ENCODE measurements around the gene CTXND1.

The CTXND1 gene

DNA sequence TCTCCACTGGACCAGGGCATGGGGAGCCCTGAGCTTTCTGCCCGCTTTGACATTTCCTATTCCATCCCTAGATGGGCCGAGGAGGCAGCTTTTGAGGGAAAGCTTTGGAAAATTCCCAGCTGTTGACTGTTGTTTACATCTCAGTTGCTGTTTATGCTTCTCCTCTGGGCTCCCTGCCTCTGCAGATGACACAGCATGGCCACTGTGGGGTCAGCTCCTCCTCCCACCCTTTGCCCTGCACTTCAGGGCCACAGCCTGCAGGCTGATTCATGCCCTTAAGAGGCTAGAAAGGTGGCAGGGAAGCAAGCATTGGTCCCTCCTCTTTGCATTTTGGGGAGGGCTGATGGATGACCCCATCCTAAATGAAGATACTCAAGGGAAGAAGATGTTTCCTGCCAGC, 8.5 kb upstream of the CTXND1 start:
- TF ChIP-seq, protein P1, sequence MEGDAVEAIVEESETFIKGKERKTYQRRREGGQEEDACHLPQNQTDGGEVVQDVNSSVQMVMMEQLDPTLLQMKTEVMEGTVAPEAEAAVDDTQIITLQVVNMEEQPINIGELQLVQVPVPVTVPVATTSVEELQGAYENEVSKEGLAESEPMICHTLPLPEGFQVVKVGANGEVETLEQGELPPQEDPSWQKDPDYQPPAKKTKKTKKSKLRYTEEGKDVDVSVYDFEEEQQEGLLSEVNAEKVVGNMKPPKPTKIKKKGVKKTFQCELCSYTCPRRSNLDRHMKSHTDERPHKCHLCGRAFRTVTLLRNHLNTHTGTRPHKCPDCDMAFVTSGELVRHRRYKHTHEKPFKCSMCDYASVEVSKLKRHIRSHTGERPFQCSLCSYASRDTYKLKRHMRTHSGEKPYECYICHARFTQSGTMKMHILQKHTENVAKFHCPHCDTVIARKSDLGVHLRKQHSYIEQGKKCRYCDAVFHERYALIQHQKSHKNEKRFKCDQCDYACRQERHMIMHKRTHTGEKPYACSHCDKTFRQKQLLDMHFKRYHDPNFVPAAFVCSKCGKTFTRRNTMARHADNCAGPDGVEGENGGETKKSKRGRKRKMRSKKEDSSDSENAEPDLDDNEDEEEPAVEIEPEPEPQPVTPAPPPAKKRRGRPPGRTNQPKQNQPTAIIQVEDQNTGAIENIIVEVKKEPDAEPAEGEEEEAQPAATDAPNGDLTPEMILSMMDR (IDR thresholded peaks at IDR 0.05; ENCODE audit: low read depth, low read length) = no peak

GRCh38 chr15:80259942-80260510, 8.0 kb upstream of the CTXND1 start:
- DNase-seq (ENCODE audit: extremely low read depth, low read depth) = no peak
- TF ChIP-seq, protein P1 (IDR thresholded peaks at IDR 0.05; ENCODE audit: low read depth, low read length) = no peak

More for the DNA sequence above, 8.5 kb upstream of the CTXND1 start:
- no peak for DNase-seq (ENCODE audit: extremely low read depth, low read depth)

DNA sequence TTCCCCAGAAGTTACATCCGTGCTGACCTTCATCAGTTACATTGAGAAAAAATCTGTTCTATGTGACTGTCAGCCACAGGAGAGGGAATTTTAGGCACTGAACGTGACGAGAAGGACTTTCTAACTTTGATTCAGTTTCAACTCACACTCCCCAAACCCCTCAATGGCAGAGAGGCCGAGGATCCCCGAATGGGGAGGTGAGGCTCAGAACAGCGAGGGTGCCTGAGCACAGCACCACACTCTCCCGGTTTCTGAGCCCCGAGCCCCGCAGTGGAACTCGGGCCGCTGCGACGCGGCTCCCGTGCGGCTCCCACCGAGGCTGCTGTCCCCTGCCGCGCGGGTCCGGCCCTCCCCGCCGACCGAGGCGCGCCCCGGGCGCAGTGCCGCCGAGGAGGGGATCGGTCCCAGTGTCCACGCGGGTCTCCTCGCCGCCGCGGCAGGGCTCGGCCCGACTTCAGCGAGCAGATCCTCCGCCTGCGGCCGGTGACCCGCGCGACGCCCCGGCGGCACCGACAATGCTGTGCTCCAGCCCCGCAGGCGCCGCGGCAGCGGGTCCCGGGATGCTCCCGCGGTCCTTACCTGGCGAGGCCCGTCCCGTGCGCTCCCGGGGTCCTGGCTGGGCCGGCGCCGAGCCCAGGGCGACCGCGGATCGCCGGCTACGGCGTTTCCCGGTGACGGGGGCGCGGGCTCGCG, 439 bp downstream of the CTXND1 start:
- TF ChIP-seq, protein P1 (IDR thresholded peaks at IDR 0.05; ENCODE audit: low read depth, low read length) = no peak
- DNase-seq (ENCODE audit: extremely low read depth, low read depth) = no peak

DNA sequence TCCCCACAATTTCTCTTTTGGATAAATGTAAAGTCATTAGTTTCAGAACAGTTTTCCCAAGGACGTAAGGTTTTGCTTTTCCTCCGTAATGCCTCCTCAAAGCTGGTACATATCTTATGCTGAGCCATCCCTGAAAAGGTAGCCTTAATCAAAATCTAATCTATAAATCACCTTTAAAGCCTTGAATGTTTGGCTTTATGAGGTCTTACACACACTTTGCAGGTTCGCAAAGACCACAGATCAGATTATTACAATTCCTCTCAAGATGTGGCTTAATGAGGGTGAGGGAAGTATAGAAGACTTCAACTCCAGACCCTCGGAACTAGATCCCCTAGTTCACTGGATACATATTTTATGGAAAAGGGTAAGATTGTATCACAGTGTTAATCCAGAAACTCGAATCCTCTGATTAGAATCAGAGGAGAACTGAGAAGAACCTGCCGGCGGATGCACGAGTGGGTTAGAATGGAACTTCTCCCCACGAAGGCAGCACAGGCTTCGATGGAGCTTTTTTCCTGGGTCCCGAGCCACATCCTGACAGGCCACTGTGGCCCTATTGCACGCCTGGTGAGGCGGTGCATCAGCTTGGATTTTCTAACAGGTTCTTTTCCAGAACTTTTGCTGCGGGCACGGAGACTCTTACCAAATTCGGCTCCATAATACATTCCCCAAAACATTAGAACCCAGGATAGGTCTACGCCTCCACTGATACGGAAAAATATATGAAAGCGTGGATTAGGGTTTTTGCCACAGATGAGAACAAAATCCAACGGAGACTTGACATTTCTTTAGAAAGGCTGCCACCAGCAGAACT, 1.2 kb downstream of the CTXND1 start:
- DNase-seq (ENCODE audit: extremely low read depth, low read depth) = no peak
- TF ChIP-seq, protein P1 (IDR thresholded peaks at IDR 0.05; ENCODE audit: low read depth, low read length) = no peak

DNA sequence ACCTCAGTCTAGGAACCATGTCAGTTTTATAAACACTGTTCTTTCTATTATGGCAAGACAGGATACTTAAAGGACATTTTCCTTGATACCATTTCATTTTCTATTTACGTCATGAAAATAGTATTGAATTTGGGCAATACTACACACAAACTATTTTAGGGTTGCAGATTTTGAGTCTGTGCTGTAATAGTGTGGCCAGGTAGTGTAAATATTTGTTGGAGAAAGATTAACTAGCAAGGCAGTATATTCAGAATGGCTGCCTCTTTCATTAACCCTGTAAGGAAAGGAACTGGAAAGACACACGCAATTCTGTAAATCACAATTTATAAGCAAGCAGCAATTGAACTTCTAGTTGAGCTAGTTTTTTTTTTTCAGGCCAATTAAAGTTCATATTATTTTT, 2.0 kb downstream of the CTXND1 start:
- TF ChIP-seq, protein P1 (IDR thresholded peaks at IDR 0.05; ENCODE audit: low read depth, low read length) = no peak
- DNase-seq (ENCODE audit: extremely low read depth, low read depth) = no peak

- no peak for DNase-seq (ENCODE audit: extremely low read depth, low read depth)
- TF ChIP-seq, protein P1 (IDR thresholded peaks at IDR 0.05; ENCODE audit: low read depth, low read length) = no peak
These were observed 4.7 kb downstream of the CTXND1 start for GRCh38 chr15:80247320-80247719.

GRCh38 chr15:80246425-80246894, 5.6 kb downstream of the CTXND1 start:
- TF ChIP-seq, protein P1 (IDR thresholded peaks at IDR 0.05; ENCODE audit: low read depth, low read length) = no peak
- DNase-seq (ENCODE audit: extremely low read depth, low read depth) = no peak

Data from AG09319 (cell line).